Measurements from ENCODE around the gene TEAD2.
"Not testable (repeated sequence)": the region's sequence is repeated elsewhere in the genome, so short reads cannot be mapped to it uniquely, and the experiment has no call there.

Gene TEAD2

DNA sequence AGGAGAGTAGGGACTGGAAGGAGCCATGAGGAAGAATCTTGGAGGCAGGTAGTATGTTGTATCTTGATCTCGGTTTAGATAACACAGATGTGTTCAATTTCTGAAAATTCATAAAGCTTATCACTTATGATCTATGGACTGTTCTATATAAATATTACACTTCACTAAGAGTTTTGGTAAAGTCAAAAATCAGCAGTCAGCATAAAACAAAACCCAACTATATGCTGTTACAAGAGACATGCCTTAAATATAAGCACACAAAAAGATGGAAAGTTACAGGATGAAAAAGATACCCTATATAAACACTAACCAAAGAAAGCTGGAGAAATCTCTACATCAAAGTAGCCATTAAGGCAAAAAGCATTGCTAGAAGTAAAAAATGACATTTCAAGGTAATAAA is 21.4 kb upstream of the TEAD2 start:
- no peak for DNase-seq (ENCODE audit: low read depth)

GRCh38 chr19:49382639-49383038 is 20.4 kb upstream of the TEAD2 start:
- no peak for DNase-seq (ENCODE audit: low read depth)

- no peak for DNase-seq (ENCODE audit: low read depth)
These were observed 18.2 kb upstream of the TEAD2 start for GRCh38 chr19:49380391-49380790.

- no peak for DNase-seq (ENCODE audit: low read depth)
These were observed 16.3 kb upstream of the TEAD2 start for GRCh38 chr19:49378512-49378911.

DNA sequence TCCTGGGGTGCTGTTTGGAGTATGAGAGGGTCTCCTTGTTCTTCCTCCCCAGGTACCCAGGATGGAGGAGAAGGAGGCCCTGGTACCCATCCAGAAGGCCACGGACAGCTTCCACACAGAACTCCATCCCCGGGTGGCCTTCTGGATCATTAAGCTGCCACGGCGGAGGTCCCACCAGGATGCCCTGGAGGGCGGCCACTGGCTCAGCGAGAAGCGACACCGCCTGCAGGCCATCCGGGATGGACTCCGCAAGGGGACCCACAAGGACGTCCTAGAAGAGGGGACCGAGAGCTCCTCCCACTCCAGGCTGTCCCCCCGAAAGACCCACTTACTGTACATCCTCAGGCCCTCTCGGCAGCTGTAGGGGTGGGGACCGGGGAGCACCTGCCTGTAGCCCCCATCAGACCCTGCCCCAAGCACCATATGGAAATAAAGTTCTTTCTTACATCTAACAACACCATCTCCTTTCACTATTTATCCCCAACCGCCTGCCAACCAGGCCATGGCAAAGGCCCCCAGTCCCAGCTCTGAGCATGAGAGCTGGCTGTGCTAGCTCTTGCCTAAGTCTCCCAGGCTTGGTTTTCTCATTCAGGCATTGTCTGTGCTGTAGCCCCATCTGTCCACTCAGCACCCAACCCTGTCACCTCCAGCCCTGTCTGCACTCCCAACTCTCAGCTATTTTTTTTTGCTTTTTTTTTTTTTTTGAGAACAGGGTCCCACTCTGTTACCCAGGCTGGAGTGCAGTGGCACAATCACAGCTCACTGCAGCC is 12.6 kb upstream of the TEAD2 start:
- no peak for DNase-seq (ENCODE audit: low read depth)

DNA sequence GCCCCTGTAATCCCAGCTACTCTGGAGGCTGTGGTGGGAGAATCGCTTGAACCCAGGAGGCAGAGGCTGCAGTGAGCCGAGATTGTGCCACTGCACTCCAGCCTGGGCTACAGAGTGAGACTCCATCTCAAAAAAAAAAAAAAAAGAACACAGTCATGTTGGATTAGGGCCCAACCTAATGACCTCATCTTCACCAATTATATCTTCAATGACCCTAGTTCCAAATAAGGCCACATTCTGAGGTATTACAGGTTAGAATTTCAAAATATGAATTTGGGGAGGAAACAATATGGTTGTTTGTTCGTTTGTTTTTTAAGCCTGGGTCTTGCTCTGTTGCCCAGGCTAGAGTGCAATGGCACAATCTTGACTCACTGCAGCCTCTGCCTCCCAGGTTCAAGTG is 11.0 kb upstream of the TEAD2 start:
- DNase-seq (ENCODE audit: low read depth): not testable (repeated sequence)

DNA sequence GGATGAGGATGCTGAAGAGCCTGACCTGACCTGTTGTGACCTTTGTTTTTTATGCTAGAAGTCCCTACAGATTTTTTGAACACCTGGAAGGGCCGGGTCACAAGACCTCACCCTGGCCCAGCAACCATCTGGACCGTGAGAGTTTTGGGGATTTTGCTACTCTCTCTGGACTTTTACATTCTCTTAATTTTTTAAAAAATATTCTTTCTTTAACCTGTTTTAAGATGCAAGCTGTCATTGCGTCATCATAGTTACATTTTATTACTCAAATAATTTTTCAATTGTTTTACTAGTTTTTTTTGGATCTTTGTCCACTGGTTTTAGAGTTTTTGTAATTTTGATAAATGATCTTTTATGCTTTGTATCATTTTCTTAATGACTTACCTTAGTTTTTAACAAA is 9.0 kb upstream of the TEAD2 start:
- no peak for DNase-seq (ENCODE audit: low read depth)

DNA sequence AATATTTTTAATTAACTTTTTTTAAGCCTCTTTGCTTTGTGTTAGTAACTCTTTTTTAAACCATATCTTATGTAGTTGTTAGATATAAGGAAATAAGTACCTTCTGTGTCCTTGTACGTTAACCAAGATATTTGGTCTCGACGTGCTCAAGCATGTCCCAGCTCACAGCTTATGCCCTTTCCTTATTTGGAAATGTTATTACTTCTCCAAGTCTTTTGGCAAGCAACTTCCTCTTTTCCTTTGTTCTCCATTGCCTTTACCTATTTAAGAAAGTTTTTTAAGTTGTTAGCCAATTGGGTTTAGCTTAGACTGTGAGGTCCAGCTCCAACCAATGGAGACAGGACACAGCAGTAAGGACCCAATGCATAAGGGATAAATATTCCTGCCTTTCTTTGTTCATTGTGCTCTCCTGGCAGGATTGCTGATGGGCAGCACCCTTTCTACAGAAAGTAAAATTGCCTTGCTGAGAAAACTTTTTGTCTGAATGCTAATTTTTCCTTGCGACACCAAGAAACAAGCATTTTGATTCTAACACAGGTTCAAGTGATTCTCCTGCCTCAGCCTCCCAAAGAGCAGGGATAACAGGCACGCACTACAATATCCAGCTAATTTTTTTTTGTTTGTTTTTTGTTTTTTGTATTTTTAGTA is 6.6 kb upstream of the TEAD2 start:
- no peak for DNase-seq (ENCODE audit: low read depth)

DNA sequence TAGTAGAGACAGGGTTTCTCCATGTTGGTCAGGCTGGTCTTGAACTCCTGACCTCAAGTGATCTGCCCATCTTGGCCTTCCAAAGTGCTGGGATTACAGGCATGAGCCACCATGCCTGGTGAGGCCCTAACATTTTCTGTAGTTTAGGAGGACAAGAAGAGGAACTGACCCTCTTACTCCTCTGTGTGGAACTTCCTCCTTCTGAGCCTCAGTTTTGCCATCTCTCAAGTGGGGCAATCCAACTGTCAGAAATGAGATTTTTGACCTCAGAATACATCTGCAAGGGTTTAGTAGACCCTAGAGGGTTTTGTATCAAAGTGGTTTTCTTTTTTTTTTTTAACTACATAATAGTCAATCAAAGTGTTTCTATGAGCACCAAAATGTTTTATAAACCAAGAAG is 3.9 kb upstream of the TEAD2 start:
- DNase-seq (ENCODE audit: low read depth): no peak

- DNase-seq (ENCODE audit: low read depth): no peak
These were observed 2.0 kb upstream of the TEAD2 start for GRCh38 chr19:49364083-49364737.

DNA sequence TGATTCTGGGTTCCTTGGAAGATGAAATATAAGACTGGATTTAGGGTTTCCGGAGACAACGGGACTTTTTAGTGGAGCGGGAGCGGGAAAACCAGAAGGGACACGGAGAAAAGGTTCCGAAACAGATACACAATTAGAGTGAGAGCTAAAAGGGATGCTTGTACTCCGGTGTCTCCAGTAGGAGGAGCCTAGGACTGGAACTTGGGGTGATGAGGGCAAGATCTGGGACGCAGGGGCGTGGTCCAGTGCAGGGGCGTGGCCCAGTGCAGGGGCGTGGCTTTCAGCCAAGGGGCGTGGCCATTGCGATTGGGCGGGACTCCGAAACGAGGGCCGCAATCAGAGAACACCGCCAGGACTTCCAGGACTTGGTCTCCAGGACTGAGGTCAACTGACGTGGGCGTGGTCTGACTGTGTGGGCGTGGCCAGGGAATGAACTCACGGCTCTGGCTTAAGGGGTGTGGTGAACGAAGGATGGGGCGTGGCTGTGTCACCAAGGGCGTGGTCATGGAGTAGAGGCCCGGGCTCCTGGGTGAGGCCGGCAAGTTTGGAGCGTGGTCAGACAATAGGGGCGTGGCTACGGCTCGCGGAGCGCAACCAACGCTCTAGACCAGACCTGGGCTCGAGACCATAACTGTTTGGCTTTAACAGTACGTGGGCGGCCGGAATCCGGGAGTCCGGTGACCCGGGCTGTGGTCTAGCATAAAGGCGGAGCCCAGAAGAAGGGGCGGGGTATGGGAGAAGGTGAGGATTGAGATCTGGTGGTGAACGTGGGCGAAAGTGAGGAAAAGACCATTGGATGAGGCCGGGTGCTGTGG is 1.3 kb upstream of the TEAD2 start, which contains the start of gene DKKL1:
TSS of gene DKKL1 (plus strand) at position 610 of the 815 bp plus-strand sequence. CDS start at position 732, 122 bp downstream.
- DNase-seq (ENCODE audit: low read depth): peak; percentile 41

DNA sequence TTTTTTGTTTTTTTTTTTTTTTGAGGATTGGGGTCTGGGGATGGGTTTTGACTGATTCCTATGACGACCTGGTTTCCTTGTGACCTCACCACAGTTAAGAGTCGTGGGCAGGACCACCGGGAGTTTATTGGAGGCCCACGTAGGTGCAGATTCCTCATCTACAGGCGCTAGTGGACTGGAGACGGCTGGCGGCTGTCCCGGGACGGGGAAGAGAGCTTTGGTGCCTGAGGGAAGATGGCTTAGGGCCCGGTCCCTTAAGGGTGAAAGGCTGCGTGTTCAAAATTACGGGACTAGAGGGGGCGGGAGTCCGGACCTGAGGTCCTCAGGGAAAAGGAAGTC is 682 bp upstream of the TEAD2 start:
- no peak for DNase-seq (ENCODE audit: low read depth)

GRCh38 chr19:49361438-49362047 is 673 bp downstream of the TEAD2 start:
- no peak for DNase-seq (ENCODE audit: low read depth)

DNA sequence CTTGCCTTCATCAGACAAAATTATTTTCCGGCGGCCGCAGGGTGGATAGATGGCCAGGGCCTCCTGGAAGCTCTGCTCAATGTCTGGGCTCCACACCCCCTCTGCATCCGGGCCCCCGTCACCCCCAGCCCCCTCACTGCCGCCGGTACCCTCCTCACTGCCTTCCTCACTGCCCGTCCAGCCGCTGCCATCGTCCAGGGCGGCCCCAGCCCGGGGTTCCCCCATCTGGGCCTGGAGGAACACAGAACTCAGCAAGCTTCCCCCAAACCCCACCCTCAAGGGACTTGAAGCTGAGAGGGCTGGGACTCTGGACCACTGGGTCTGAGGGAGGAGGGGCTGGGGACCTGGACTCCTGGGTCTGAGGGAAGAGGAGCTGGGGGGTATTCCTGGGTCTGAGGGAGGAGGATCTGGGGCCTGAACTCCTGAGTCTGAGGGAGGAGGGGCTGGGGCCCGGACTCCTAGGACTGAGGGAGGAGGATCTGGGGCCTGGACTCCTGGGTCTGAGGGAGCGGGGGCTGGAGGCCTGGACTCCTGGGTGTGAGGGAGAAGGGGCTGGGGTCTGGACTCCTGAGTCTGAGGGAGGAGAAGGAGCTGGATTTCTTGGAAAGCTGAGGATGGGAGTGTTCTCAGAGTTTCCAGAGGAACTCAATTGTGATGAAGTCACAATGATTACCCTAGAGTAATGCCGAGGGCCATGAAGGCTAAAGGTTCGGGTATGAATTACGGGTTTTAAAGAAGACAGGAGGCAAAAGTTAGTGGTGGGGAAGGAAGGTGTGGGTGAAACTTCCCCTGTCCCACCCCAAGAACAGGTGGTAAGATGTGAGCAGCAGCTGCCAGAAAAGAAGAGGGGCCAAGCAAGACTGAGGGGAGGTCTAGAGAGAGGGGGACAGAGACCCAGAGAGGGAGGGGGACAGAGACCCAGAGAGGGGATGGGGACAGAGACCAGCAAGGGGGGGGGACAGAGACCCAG is 2.1 kb downstream of the TEAD2 start:
- DNase-seq (ENCODE audit: low read depth): no peak

DNA sequence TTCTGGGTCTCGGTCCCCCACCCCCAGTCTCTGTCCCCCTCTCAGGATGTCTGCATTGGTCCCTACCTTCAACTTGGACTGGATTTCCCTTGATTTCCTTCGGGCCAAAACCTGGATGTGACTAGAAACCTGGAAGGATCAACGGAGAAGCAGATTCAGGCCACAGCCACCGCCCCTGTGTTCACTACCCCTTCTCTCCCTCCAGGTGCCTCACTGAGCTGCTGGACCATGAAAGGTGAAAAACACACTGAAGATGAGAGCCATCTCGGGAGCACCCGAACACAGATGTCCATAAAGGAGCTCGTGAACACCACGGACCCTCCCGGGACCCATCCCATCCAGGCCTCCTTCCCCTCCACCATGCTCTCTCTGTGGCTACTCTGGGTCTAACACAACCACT is 5.0 kb downstream of the TEAD2 start:
- DNase-seq (ENCODE audit: low read depth): no peak

GRCh38 chr19:49356382-49356781 is 5.8 kb downstream of the TEAD2 start:
- no peak for DNase-seq (ENCODE audit: low read depth)

DNA sequence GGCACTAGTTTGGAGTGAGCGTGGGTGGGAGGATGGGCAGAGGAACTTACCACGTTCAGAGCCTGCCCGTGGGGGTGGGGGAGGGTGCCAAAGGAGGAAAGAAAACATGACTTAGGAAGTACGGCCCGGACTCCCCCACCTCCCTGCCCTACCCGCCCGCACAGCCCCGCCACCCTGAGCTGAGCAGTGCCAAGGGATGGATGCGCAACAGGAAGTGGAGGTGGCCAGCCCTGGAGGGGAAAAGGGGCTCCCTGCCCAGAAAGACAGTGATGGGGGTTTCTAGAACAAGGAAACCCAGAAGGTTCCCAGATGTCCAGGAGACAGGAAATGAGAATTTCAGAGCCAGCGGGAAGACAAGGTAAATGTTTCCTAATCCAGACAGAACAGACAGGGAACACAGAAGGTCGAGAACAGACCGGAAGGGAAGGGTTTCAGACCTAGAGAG is 6.3 kb downstream of the TEAD2 start:
- no peak for DNase-seq (ENCODE audit: low read depth)

GRCh38 chr19:49349567-49349966 is 12.6 kb downstream of the TEAD2 start:
- DNase-seq (ENCODE audit: low read depth): no peak

- no peak for DNase-seq (ENCODE audit: low read depth)
These were observed 13.7 kb downstream of the TEAD2 start for GRCh38 chr19:49348305-49349189.

DNA sequence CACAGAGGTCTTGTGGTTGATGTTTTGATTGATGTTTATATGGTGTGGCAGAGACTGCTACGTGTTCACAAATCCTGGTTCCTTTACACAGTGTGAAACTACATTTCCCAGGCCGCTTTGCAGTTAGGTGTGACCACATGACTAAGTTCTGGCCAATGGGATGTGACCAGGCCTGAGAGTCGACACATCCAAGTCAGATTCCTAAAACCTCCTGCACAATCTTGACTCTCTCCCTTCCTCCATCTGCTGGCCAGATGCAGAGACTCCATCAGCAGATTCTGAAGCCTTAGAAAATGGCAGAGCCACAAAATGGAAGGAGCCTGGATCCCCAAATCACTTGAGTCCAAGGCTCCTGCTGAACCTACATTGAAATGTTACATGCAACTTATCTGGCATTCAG is 14.4 kb downstream of the TEAD2 start:
- DNase-seq (ENCODE audit: low read depth): no peak
